Activated CD8-positive, alpha-beta memory T cell treated with anti-CD3 and anti-CD28 coated beads, Interleukin-2, amount 10 ng/mL, durations not matched to agents 7 days and 5 days (primary cell): ENCODE data around the gene CCNL1. TPM values are rescaled to one million over a fixed set of nuclear protein-coding genes. Genes with fewer than 3 reads are reported as not detected.
"Not testable (repeated sequence)": the region's sequence is repeated elsewhere in the genome, so short reads cannot be mapped to it uniquely, and the experiment has no call there.

Experiments used
- ATAC-seq: fragments of 150-1000 bp; cut with Tn5 transposase; one replicate; pipeline ENCODE4 v1.10.0; 2021; ENCODE audit warnings: moderate library complexity
- CTCF ChIA-PET: fragments of 350-600 bp; sonication (Branson Sonifier 250); formaldehyde crosslinking; loops from one replicate; lab custom pipeline; 2021; ENCODE audit warnings: antibody characterized with exemption; lab: Charles Lee
- DNase-seq: peaks from one replicate; pipeline ENCODE4 v3.0.0-alpha.2; 2020
- H3K27ac Mint-ChIP-seq: one replicate; pipeline ENCODE4 v1.8.0; 2021; ENCODE audit warnings: mild to moderate bottlenecking, mixed read lengths
- H3K27me3 Mint-ChIP-seq: one replicate; pipeline ENCODE4 v1.8.0; 2021; ENCODE audit warnings: mixed read lengths
- H3K36me3 Mint-ChIP-seq: one replicate; pipeline ENCODE4 v1.8.0; 2021; ENCODE audit warnings: mild to moderate bottlenecking, mixed read lengths
- H3K4me1 Mint-ChIP-seq: one replicate; pipeline ENCODE4 v1.8.0; 2021; ENCODE audit warnings: mixed read lengths
- H3K4me3 Mint-ChIP-seq: one replicate; pipeline ENCODE4 v1.8.0; 2021; ENCODE audit warnings: mild to moderate bottlenecking, moderate library complexity, mixed read lengths
- H3K9me3 Mint-ChIP-seq: one replicate; pipeline ENCODE4 v1.8.0; 2022; ENCODE audit warnings: low read depth, mixed read lengths
- total RNA-seq, 2 experiments: library from RNA; stranded (reverse); gene quantifications; one replicate each; pipeline ENCODE4 v1.2.3, GENCODE V29; 2021

Gene CCNL1
- total RNA-seq, 2 experiments from 2014 or later: 166 to 254 TPM

GRCh38 chr3:157177801-157178453 is 18.0 kb upstream of the CCNL1 start:
- not testable (repeated sequence) for H3K4me3 Mint-ChIP-seq, H3K27ac Mint-ChIP-seq, DNase-seq, H3K27me3 Mint-ChIP-seq, ATAC-seq, H3K9me3 Mint-ChIP-seq
- CTCF ChIA-PET: interaction anchor here (4.3 kb wide), 1 partner anchor 16 kb away, joined by 86 read pairs; the partner anchor contains the start of gene CCNL1
- H3K36me3 Mint-ChIP-seq: peaks cover 28% of the 10 kb centered on the region
- H3K4me1 Mint-ChIP-seq: peaks cover 18% of the 10 kb centered on the region

- H3K27ac Mint-ChIP-seq: no peak overlapping the region
- H3K27me3 Mint-ChIP-seq: no peaks in the 10 kb centered on the region
- DNase-seq (no peak), ATAC-seq (no peak)
- peaks cover 24% of the 10 kb centered on the region for H3K36me3 Mint-ChIP-seq
- no peaks in the 10 kb centered on the region for H3K9me3 Mint-ChIP-seq
- CTCF ChIA-PET: interaction anchor here (4.3 kb wide), 1 partner anchor 15 kb away, joined by 86 read pairs; the partner anchor contains the start of gene CCNL1
- H3K4me3 Mint-ChIP-seq: no peak overlapping the region
- peaks cover 20% of the 10 kb centered on the region for H3K4me1 Mint-ChIP-seq
These were observed 17.0 kb upstream of the CCNL1 start for GRCh38 chr3:157176934-157177333.

GRCh38 chr3:157175691-157176507 is 16.0 kb upstream of the CCNL1 start:
- no peaks in the 10 kb centered on the region for H3K9me3 Mint-ChIP-seq
- peak overlapping the region; percentile 95 for H3K4me3 Mint-ChIP-seq

GRCh38 chr3:157174649-157175498 is 14.9 kb upstream of the CCNL1 start:
- Mint-ChIP-seq H3K27me3 (no peaks in the 10 kb centered on the region), H3K36me3 (peaks cover 17% of the 10 kb centered on the region), H3K9me3 (no peaks in the 10 kb centered on the region), H3K4me3 (peak overlapping the region; percentile 95), H3K4me1 (peaks cover 20% of the 10 kb centered on the region), H3K27ac (peak overlapping the region; percentile 97)
- DNase-seq (peak; percentile 99), ATAC-seq (peak; percentile 95)
- CTCF ChIA-PET: interaction anchor here (0.7 to 4.3 kb wide), 10 partner anchors 10 to 501 kb away, joined by 3 to 86 read pairs (median 4); partner anchors contain the start of genes CCNL1 and TIPARP

More at GRCh38 chr3:157175691-157176507, 16.0 kb upstream of the CCNL1 start:
- DNase-seq (no peak), ATAC-seq (no peak)
- Mint-ChIP-seq H3K4me1 (peaks cover 20% of the 10 kb centered on the region), H3K27me3 (no peaks in the 10 kb centered on the region), H3K27ac (peak overlapping the region; percentile 97), H3K36me3 (peaks cover 22% of the 10 kb centered on the region)
- CTCF ChIA-PET: interaction anchor here (0.7 to 4.3 kb wide), 10 partner anchors 11 to 502 kb away, joined by 3 to 86 read pairs (median 4); partner anchors contain the start of genes CCNL1 and TIPARP

- CTCF ChIA-PET: interaction anchor here (1.0 to 4.3 kb wide), 6 partner anchors 9 to 85 kb away, joined by 3 to 86 read pairs (median 6); partner anchors contain the start of gene CCNL1
- Mint-ChIP-seq H3K9me3 (no peaks in the 10 kb centered on the region), H3K4me1 (peaks cover 20% of the 10 kb centered on the region)
These were observed 14.3 kb upstream of the CCNL1 start for GRCh38 chr3:157174290-157174648.

GRCh38 chr3:157173343-157173742 is 13.4 kb upstream of the CCNL1 start:
- not testable (repeated sequence) for H3K9me3 Mint-ChIP-seq, H3K27me3 Mint-ChIP-seq, H3K4me3 Mint-ChIP-seq, ATAC-seq, DNase-seq
- Mint-ChIP-seq H3K27ac (peak overlapping the region; percentile 61), H3K4me1 (peaks cover 20% of the 10 kb centered on the region), H3K36me3 (peaks cover 14% of the 10 kb centered on the region)
- CTCF ChIA-PET: interaction anchor here (1.0 to 4.3 kb wide), 2 partner anchors 12 to 84 kb away, joined by 3 to 86 read pairs; partner anchors contain the start of gene CCNL1

More at GRCh38 chr3:157174290-157174648, 14.3 kb upstream of the CCNL1 start:
- Mint-ChIP-seq H3K4me3 (peak overlapping the region; percentile 95), H3K36me3 (peaks cover 14% of the 10 kb centered on the region), H3K27me3 (no peaks in the 10 kb centered on the region), H3K27ac (peak overlapping the region; percentile 97)
- no peak for DNase-seq
- peak; percentile 4 for ATAC-seq

GRCh38 chr3:157172746-157173145 is 12.8 kb upstream of the CCNL1 start:
- no peaks in the 10 kb centered on the region for H3K27me3 Mint-ChIP-seq
- CTCF ChIA-PET: no interaction called here
- peak overlapping the region; percentile 61 for H3K27ac Mint-ChIP-seq
- ATAC-seq (no peak), DNase-seq (no peak)
- H3K9me3 Mint-ChIP-seq: no peaks in the 10 kb centered on the region
- H3K36me3 Mint-ChIP-seq: peaks cover 9% of the 10 kb centered on the region
- no peak overlapping the region for H3K4me3 Mint-ChIP-seq
- H3K4me1 Mint-ChIP-seq: peaks cover 20% of the 10 kb centered on the region

GRCh38 chr3:157170861-157171260 is 10.9 kb upstream of the CCNL1 start:
- Mint-ChIP-seq H3K27ac (no peak overlapping the region), H3K36me3 (peaks cover 3% of the 10 kb centered on the region), H3K9me3 (no peaks in the 10 kb centered on the region), H3K27me3 (no peaks in the 10 kb centered on the region), H3K4me1 (peaks cover 11% of the 10 kb centered on the region), H3K4me3 (no peak overlapping the region)
- ATAC-seq (no peak), DNase-seq (no peak)
- CTCF ChIA-PET: interaction anchor here (1.2 kb wide), 1 partner anchor 11 kb away, joined by 3 read pairs; the partner anchor contains the start of gene CCNL1

GRCh38 chr3:157167371-157168042 is 7.6 kb upstream of the CCNL1 start:
- H3K27me3 Mint-ChIP-seq: no peaks in the 10 kb centered on the region
- H3K27ac Mint-ChIP-seq: no peak overlapping the region
- no peak overlapping the region for H3K4me3 Mint-ChIP-seq
- CTCF ChIA-PET: interaction anchor here (1.0 kb wide), 1 partner anchor 35 kb away, joined by 4 read pairs; no protein-coding TSS in a partner anchor
- DNase-seq (no peak), ATAC-seq (no peak)
- H3K36me3 Mint-ChIP-seq: peaks cover 1% of the 10 kb centered on the region
- no peaks in the 10 kb centered on the region for H3K9me3 Mint-ChIP-seq
- H3K4me1 Mint-ChIP-seq: peaks cover 3% of the 10 kb centered on the region

- CTCF ChIA-PET: no interaction called here
- H3K4me3 Mint-ChIP-seq: no peak overlapping the region
- ATAC-seq: no peak
- no peaks in the 10 kb centered on the region for H3K27me3 Mint-ChIP-seq
- no peaks in the 10 kb centered on the region for H3K9me3 Mint-ChIP-seq
- no peak overlapping the region for H3K27ac Mint-ChIP-seq
- peaks cover 1% of the 10 kb centered on the region for H3K36me3 Mint-ChIP-seq
- peaks cover 5% of the 10 kb centered on the region for H3K4me1 Mint-ChIP-seq
- no peak for DNase-seq
These were observed 6.6 kb upstream of the CCNL1 start for GRCh38 chr3:157166561-157166960.

GRCh38 chr3:157166115-157166514 is 6.2 kb upstream of the CCNL1 start:
- no peak for DNase-seq
- H3K4me1 Mint-ChIP-seq: peaks cover 7% of the 10 kb centered on the region
- no peaks in the 10 kb centered on the region for H3K27me3 Mint-ChIP-seq
- H3K36me3 Mint-ChIP-seq: peaks cover 1% of the 10 kb centered on the region
- no peaks in the 10 kb centered on the region for H3K9me3 Mint-ChIP-seq
- H3K27ac Mint-ChIP-seq: no peak overlapping the region
- no peak overlapping the region for H3K4me3 Mint-ChIP-seq
- ATAC-seq: no peak
- CTCF ChIA-PET: no interaction called here
